ENCODE data around the gene FAM9A. TPM values are rescaled to one million over a fixed set of nuclear protein-coding genes. Genes with fewer than 3 reads are reported as not detected.
A peak's percentile ranks its signal among the peaks of the same experiment; 100 is the strongest.

The FAM9A gene
- total and polyA plus RNA-seq, 2 donors (not counting 1 experiment from before 2014, with no cell fraction given): not detected

DNA sequence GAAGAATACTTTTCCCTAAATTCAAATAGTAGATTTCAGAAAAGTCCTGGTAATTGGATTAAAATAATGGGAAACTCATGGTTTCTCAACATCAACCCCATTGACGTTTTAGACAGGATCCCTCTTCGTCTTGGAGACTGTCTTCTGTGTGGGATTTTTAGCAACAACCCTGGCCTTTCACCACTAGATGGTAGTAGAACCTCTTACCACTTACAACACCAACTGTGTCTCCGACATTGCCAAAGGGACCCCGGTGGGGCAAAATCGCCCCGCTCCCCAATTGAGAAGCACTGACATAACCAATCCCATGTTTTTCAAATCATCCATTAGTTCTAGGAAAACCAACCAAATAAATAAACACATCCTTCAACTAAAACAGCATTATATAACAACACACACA lies 52.3 kb downstream of the FAM9A start:
- H3K9me3 Mint-ChIP-seq (ENCODE audit: insufficient read depth): no peaks in the 10 kb centered on the region
- 21% methylated on average over 4 of the region's 6 CpGs for WGBS (ENCODE audit: insufficient coverage)
- no peak overlapping the region for H3K27ac ChIP-seq (ENCODE audit: low read length in 2 of 2)
- H3K4me2 ChIP-seq (replicated peaks; ENCODE audit: low read depth, low read length, poor library complexity, severe bottlenecking): no peak overlapping the region
- H3K4me3 Mint-ChIP-seq: no peak overlapping the region
- no peak overlapping the region for H3K9ac ChIP-seq (ENCODE audit: low read length)
- H3K4me1 ChIP-seq (ENCODE audit: control insufficient read depth in 2 of 2, insufficient read depth in 2 of 2, low read length in 2 of 2): no peaks in the 10 kb centered on the region
- H3K4me3 ChIP-seq (ENCODE audit: control extremely low read depth in 1 of 5, extremely low read depth in 1 of 5, insufficient read depth in 1 of 5, low read depth in 2 of 5, low read length in 4 of 5): no peak overlapping the region
- ChIA-PET POLR2A (no interaction called here), CTCF (no interaction called here)
- TF ChIP-seq, protein P1, sequence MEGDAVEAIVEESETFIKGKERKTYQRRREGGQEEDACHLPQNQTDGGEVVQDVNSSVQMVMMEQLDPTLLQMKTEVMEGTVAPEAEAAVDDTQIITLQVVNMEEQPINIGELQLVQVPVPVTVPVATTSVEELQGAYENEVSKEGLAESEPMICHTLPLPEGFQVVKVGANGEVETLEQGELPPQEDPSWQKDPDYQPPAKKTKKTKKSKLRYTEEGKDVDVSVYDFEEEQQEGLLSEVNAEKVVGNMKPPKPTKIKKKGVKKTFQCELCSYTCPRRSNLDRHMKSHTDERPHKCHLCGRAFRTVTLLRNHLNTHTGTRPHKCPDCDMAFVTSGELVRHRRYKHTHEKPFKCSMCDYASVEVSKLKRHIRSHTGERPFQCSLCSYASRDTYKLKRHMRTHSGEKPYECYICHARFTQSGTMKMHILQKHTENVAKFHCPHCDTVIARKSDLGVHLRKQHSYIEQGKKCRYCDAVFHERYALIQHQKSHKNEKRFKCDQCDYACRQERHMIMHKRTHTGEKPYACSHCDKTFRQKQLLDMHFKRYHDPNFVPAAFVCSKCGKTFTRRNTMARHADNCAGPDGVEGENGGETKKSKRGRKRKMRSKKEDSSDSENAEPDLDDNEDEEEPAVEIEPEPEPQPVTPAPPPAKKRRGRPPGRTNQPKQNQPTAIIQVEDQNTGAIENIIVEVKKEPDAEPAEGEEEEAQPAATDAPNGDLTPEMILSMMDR (IDR thresholded peaks at IDR 0.05): peak; percentile 40
- no peak for TF ChIP-seq EZH2 (IDR thresholded peaks at IDR 0.05; ENCODE audit: borderline replicate concordance, insufficient read depth, low read depth, low read length, poor library complexity, severe bottlenecking)
- DNase-seq (peak; percentile 32), ATAC-seq (ENCODE audit: low read depth) (no peak)
- no peaks in the 10 kb centered on the region for H3K9me3 ChIP-seq (ENCODE audit: control extremely low read depth in 1 of 3, control insufficient read depth in 2 of 3, insufficient read depth in 1 of 3, low read length in 2 of 3)
- H3K4me1 Mint-ChIP-seq: no peaks in the 10 kb centered on the region
- H2AFZ ChIP-seq (ENCODE audit: insufficient read depth, low read depth, low read length, poor library complexity, severe bottlenecking): no peak overlapping the region
- H3K36me3 ChIP-seq (replicated peaks in 1 of 2; ENCODE audit: control extremely low read depth in 1 of 2, control insufficient read depth in 1 of 2, extremely low read depth in 1 of 2, insufficient read depth in 2 of 2, low read length in 1 of 2): no peaks in the 10 kb centered on the region
- peaks cover 4% of the 10 kb centered on the region for H3K27me3 Mint-ChIP-seq
- no peaks in the 10 kb centered on the region for H3K79me2 ChIP-seq (ENCODE audit: control insufficient read depth, insufficient read depth, low read length)
- intact Hi-C loops (cut with micrococcal nuclease): loop anchor here (1.0 to 10.0 kb wide), 3 partner anchors 66 to 1366 kb away; no protein-coding TSS in a partner anchor
- no peaks in the 10 kb centered on the region for H4K20me1 ChIP-seq (ENCODE audit: control insufficient read depth, insufficient read depth, low read length, poor library complexity, severe bottlenecking)
- no peak overlapping the region for H3K27ac Mint-ChIP-seq
- H3K27me3 ChIP-seq (replicated peaks in 1 of 4; ENCODE audit: control extremely low read depth in 1 of 4, control insufficient read depth in 3 of 4, insufficient read depth in 4 of 4, low read length in 3 of 4): peaks cover 0 to 2% (median 0%) of the 10 kb centered on the region in 4 experiments

DNA sequence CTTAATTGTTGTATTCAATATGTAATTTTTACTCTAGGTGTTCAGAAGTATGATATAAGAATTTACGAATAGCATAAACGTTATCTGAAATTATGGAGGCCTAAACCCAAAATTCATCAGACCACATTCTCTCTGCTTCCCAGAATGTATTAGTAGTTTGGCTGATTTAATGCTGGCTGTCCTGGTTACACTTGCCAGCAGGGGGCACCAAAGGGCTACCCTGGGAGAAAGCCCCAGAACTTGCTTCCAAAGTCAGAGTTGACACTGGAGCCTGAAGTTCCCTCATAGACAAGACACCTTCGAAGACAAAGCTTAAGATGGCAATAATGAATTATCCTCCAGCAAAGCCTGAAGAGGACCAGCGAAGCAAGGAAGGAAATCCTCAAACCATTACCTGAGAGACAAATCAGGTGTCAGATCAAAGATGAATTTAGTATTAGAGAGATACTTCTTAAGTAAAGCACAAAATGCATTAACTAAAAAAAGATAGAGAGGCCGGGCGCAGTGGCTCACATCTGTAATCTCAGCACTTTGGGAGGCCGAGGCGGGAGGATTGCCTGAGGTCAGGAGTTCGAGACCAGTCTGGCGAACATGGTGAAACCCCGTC lies 58.0 kb downstream of the FAM9A start:
- Histone ChIP-seq H3K4me3 (ENCODE audit: control extremely low read depth in 1 of 5, extremely low read depth in 1 of 5, insufficient read depth in 1 of 5, low read depth in 2 of 5, low read length in 4 of 5) (no peak overlapping the region), H2AFZ (ENCODE audit: insufficient read depth, low read depth, low read length, poor library complexity, severe bottlenecking) (no peak overlapping the region), H3K27me3 (replicated peaks in 1 of 4; ENCODE audit: control extremely low read depth in 1 of 4, control insufficient read depth in 3 of 4, insufficient read depth in 4 of 4, low read length in 3 of 4) (peaks cover 0 to 2% (median 0%) of the 10 kb centered on the region in 4 experiments), H3K27ac (ENCODE audit: low read length in 2 of 2) (no peak overlapping the region), H4K20me1 (ENCODE audit: control insufficient read depth, insufficient read depth, low read length, poor library complexity, severe bottlenecking) (no peaks in the 10 kb centered on the region), H3K9me3 (ENCODE audit: control extremely low read depth in 1 of 3, control insufficient read depth in 2 of 3, insufficient read depth in 1 of 3, low read length in 2 of 3) (no peaks in the 10 kb centered on the region), H3K36me3 (replicated peaks in 1 of 2; ENCODE audit: control extremely low read depth in 1 of 2, control insufficient read depth in 1 of 2, extremely low read depth in 1 of 2, insufficient read depth in 2 of 2, low read length in 1 of 2) (no peaks in the 10 kb centered on the region), H3K9ac (ENCODE audit: low read length) (no peak overlapping the region), H3K79me2 (ENCODE audit: control insufficient read depth, insufficient read depth, low read length) (no peaks in the 10 kb centered on the region), H3K4me1 (ENCODE audit: control insufficient read depth in 2 of 2, insufficient read depth in 2 of 2, low read length in 2 of 2) (no peaks in the 10 kb centered on the region), H3K4me2 (replicated peaks; ENCODE audit: low read depth, low read length, poor library complexity, severe bottlenecking) (no peak overlapping the region)
- ChIA-PET POLR2A (no interaction called here), CTCF (interaction anchor here (0.7 to 1.8 kb wide), 3 partner anchors 8 to 1245 kb away, joined by 3 to 6 read pairs (median 5); no protein-coding TSS in a partner anchor)
- no peaks in the 10 kb centered on the region for H3K9me3 Mint-ChIP-seq (ENCODE audit: insufficient read depth)
- no peak overlapping the region for H3K4me3 Mint-ChIP-seq
- TF ChIP-seq, protein P1 (IDR thresholded peaks at IDR 0.05): peak; percentile 66
- no peak for TF ChIP-seq EZH2 (IDR thresholded peaks at IDR 0.05; ENCODE audit: borderline replicate concordance, insufficient read depth, low read depth, low read length, poor library complexity, severe bottlenecking)
- DNase-seq (peak; percentile 56), ATAC-seq (ENCODE audit: low read depth) (no peak)
- intact Hi-C loops (cut with micrococcal nuclease): loop anchor here (1.0 to 10.0 kb wide), 3 partner anchors 966 to 1372 kb away; no protein-coding TSS in a partner anchor
- H3K4me1 Mint-ChIP-seq: no peaks in the 10 kb centered on the region
- WGBS (ENCODE audit: insufficient coverage): no CpG with 5 or more reads among the region's 11 CpGs
- no peak overlapping the region for H3K27ac Mint-ChIP-seq
- peaks cover 3% of the 10 kb centered on the region for H3K27me3 Mint-ChIP-seq
